Heart left ventricle (tissue), 13 donors: ENCODE measurements around the gene TRIM46.

Source experiments
- CTCF ChIP-seq, 12 donors: fragments of 200-600 bp; sonication (generic) in 4 of 12; IDR thresholded peaks; one replicate each; pipeline versions ENCODE4 v1.5.0 to v1.8.0; 2018 to 2022; ENCODE audit warnings: antibody characterized with exemption in 12 of 12, mild to moderate bottlenecking in 5 of 12
- POLR2A ChIP-seq, 2 donors: fragments of 450-650 bp; IDR thresholded peaks; one replicate each; pipeline ENCODE4 v1.6.1; 2017; ENCODE audit warnings: antibody characterized with exemption in 2 of 2, mild to moderate bottlenecking in 2 of 2, moderate library complexity in 2 of 2
- donor health status: ischemic (EF 13 %, LVEDD 7.1; RV severe dilation, severe dysfunction).
- donor health status: DM: no; HTN: yes; CAD: no.
- donor health status: DM: no; HTN: no; CAD: no.
- donor health status: ischemic (EF 25% LVEDD 6.9; RV normal size, moderate dysfunction).
- donor health status: ischemic (EF 25% LVEDD 5.7; RV mildly dilated, moderate dysfunction).
- donor health status: ischemic (EF 35%, LVEDD 5.7; RV mildly dilated, moderate dysfunction).
- donor health status: nonischemic (EF 11% LVEDD 7.7; RV severe dilation, severe dysfunction).
- donor health status: DM: yes; HTN: yes; CAD: no.
- donor health status: PGD.
- donor health status: ischemic (EF 29% LVEDD 5.4; RV normal size, mild dysfunction).
- donor health status: nonischemic (EF 23%, LVEDD 6.1; RV moderate dilation, normal function).

- TF ChIP-seq CTCF (IDR thresholded peaks at IDR 0.05), result no peak
- TF ChIP-seq POLR2A (IDR thresholded peaks at IDR 0.05), result no peak
These were observed 54.4 kb downstream of the TRIM46 start for GRCh38 chr1:155228096-155228427.
